LHCN-M2 (cell line): Measurements from ENCODE around the gene SEMA7A. TPM values are rescaled to one million over a fixed set of nuclear protein-coding genes. Genes with fewer than 3 reads are reported as not detected.
"Not testable (repeated sequence)": the region's sequence is repeated elsewhere in the genome, so short reads cannot be mapped to it uniquely, and the experiment has no call there.

ENCODE experiments used
- DNase-seq: peaks from one replicate; pipeline ENCODE4 v3.0.0-alpha.2; 2012; ENCODE audit warnings: low read depth
- polyA plus RNA-seq: library from polyadenylated mRNA; unstranded; fragments of >200 nt; gene quantifications from one replicate; pipeline ENCODE4 v1.2.1, GENCODE V29; 2012; ENCODE audit warnings: missing spikeins
- total RNA-seq: library from RNA; depleted of rRNA; stranded (reverse); fragments of >200 nt; gene quantifications from 2 replicates; pipeline ENCODE4 v1.2.3, GENCODE V29; 2014; rRNA removed

SEMA7A gene
- total RNA-seq: 131 and 158 TPM in 2 replicates
- polyA plus RNA-seq: 142 TPM

GRCh38 chr15:74433592-74434262, at the start of gene SEMA7A:
TSS of gene SEMA7A (minus strand) at chr15:74433958. CDS start at chr15:74433918, 40 bp downstream.
- peak; percentile 77 for DNase-seq

- no peak for DNase-seq
These were observed 48.9 kb upstream of the SEMA7A start for GRCh38 chr15:74482661-74483060.

- DNase-seq: not testable (repeated sequence)
These were observed 46.6 kb upstream of the SEMA7A start for GRCh38 chr15:74480364-74480763.

GRCh38 chr15:74471621-74472020, 37.9 kb upstream of the SEMA7A start:
- not testable (repeated sequence) for DNase-seq

- no peak for DNase-seq
These were observed 37.1 kb upstream of the SEMA7A start for GRCh38 chr15:74470631-74471395.

- no peak for DNase-seq
These were observed 34.7 kb upstream of the SEMA7A start for GRCh38 chr15:74468341-74469032.

GRCh38 chr15:74466570-74466969, 32.8 kb upstream of the SEMA7A start:
- no peak for DNase-seq

GRCh38 chr15:74464897-74465296, 31.1 kb upstream of the SEMA7A start:
- DNase-seq: no peak

- DNase-seq: no peak
These were observed 30.5 kb upstream of the SEMA7A start for GRCh38 chr15:74464216-74464615.

- no peak for DNase-seq
These were observed 29.9 kb upstream of the SEMA7A start for GRCh38 chr15:74463634-74464033.

- peak; percentile 22 for DNase-seq
These were observed 28.2 kb upstream of the SEMA7A start for GRCh38 chr15:74461847-74462511.

- DNase-seq: peak; percentile 96
These were observed 27.4 kb upstream of the SEMA7A start, which contains the start of gene UBL7 for GRCh38 chr15:74460871-74461846. TSS of gene UBL7 (minus strand) at chr15:74461160. CDS start at chr15:74458867, 2,293 bp downstream.

- no peak for DNase-seq
These were observed 26.5 kb upstream of the SEMA7A start for GRCh38 chr15:74460298-74460697.

- DNase-seq: not testable (repeated sequence)
These were observed 26.0 kb upstream of the SEMA7A start for GRCh38 chr15:74459798-74460197.

GRCh38 chr15:74458473-74458872, 24.7 kb upstream of the SEMA7A start:
- DNase-seq: no peak

- DNase-seq: not testable (repeated sequence)
These were observed 23.3 kb upstream of the SEMA7A start for GRCh38 chr15:74457036-74457435.

- DNase-seq: no peak
These were observed 21.2 kb upstream of the SEMA7A start for GRCh38 chr15:74454764-74455500.

GRCh38 chr15:74453925-74454763, 20.4 kb upstream of the SEMA7A start:
- no peak for DNase-seq
